GM18520 (cell line): ENCODE measurements around the gene CATSPERZ.
"Not testable (repeated sequence)": the region's sequence is repeated elsewhere in the genome, so short reads cannot be mapped to it uniquely, and the experiment has no call there.

Experiments used
- ATAC-seq: cut with Tn5 transposase; IDR thresholded peaks from one replicate; pipeline ENCODE4 v1.9.1; 2021; ENCODE audit not compliant: unreplicated experiment

Gene CATSPERZ

GRCh38 chr11:64297699-64298358, 2.3 kb upstream of the CATSPERZ start:
- ATAC-seq, result no peak

- no peak for ATAC-seq
Observed at GRCh38 chr11:64298966-64299846, 952 bp upstream of the CATSPERZ start.

DNA sequence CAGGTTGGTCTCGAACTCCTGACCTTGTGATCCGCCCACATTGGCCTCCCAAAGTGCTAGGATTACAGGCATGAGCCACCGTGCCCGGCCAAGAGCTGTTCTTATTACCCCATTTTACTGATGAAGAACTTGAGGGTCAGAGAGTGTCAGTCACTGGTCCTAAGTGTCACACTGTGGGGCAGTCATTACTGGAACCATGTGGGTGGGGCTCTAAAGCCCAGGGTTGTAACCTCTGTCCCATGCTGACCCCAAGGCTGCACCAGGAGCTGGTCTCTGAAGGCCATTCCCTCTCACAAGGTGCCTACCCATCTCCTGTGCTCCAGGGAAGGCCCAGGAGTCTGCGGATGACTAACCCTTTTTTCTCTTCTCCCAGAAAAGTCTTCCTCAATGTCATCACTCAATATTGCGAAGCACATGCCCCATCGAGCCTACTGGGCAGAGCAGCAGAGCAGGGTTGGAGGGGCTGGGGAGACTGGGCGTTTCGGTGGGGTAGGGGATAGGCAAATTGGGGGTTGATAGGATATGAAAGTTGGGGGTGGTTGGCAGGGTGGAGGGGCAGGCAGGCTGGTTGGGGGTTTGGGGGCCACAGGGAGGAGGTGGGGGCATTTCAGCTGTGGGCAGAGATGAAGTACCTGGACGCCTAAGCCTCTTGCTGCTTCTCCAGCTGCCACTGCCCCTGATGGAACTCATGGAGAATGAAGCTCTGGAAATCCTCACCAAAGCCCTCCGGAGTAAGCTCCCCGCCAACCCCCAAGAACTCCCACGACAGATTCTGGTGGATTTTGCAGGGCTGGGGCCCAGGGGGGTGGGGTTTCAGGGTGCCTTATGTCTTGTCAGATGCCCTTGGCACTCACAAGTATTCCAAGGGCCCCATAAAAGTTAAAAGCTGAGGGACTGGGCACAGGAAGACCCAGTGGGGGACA, 3.2 kb downstream of the CATSPERZ start:
- ATAC-seq, result no peak

GRCh38 chr11:64304032-64304315, 3.8 kb downstream of the CATSPERZ start:
- no peak for ATAC-seq

- ATAC-seq, result peak; percentile 21
Observed at GRCh38 chr11:64304316-64305072, 4.3 kb downstream of the CATSPERZ start.

DNA sequence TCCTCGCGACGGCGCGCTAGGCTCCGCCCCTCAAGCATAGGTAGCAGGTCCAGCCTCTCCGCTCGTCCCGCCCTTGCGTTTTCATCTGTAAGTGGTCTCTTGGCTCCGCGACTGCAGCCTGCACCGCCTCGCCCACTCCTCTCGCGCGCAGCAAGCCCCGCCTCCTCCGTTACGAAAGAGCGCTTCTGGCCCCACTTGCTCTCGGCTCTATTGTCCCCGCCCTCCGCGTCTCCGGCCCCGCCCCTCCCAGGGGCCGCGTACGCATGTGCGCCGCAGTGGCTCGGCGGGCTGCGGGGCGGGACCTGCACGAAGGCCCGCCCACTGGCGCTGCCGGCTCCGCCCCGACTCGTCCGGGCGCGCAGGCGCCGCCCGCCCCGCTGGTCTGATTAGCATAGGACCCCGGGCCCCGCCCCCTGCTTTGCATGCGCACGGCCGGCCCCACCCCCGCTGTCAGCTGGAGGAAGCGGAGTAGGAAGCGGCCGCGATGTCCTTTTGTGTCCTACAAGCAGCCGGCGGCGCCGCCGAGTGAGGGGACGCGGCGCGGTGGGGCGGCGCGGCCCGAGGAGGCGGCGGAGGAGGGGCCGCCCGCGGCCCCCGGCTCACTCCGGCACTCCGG, 5.0 kb downstream of the CATSPERZ start, which contains the start of gene ESRRA:
ESRRA (plus strand) TSS at position 450 of the 616 bp plus-strand sequence. CDS start 1,656 bp downstream, outside the sequence.
- ATAC-seq, result peak; percentile 65

- ATAC-seq, result no peak
Observed at GRCh38 chr11:64305691-64306562, 5.8 kb downstream of the CATSPERZ start.

GRCh38 chr11:64306563-64306875, 6.4 kb downstream of the CATSPERZ start:
- no peak for ATAC-seq

- no peak for ATAC-seq
Observed at GRCh38 chr11:64306876-64307622, 6.9 kb downstream of the CATSPERZ start.

DNA sequence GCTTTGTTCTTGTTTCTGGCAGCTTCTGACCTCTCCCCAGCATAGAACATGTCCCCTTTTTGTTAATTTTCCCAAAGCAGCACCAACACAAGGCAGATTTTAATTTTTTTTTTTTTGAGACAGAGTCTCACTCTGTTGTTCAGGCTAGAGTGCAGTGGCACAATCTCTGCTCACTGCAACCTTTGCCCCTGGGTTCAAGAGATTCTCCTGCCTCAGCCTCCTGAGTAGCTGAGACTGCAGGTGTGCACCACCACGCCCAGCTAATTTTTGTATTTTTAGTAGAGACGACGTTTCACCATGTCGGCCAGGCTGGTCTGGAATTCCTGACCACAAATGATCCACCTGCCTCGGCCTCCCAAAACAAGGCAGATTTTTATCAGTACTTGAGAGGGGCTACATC, 7.6 kb downstream of the CATSPERZ start:
- ATAC-seq, result not testable (repeated sequence)

GRCh38 chr11:64312947-64313346, 12.8 kb downstream of the CATSPERZ start:
- ATAC-seq, result no peak

GRCh38 chr11:64313491-64314145, 13.5 kb downstream of the CATSPERZ start:
- no peak for ATAC-seq

DNA sequence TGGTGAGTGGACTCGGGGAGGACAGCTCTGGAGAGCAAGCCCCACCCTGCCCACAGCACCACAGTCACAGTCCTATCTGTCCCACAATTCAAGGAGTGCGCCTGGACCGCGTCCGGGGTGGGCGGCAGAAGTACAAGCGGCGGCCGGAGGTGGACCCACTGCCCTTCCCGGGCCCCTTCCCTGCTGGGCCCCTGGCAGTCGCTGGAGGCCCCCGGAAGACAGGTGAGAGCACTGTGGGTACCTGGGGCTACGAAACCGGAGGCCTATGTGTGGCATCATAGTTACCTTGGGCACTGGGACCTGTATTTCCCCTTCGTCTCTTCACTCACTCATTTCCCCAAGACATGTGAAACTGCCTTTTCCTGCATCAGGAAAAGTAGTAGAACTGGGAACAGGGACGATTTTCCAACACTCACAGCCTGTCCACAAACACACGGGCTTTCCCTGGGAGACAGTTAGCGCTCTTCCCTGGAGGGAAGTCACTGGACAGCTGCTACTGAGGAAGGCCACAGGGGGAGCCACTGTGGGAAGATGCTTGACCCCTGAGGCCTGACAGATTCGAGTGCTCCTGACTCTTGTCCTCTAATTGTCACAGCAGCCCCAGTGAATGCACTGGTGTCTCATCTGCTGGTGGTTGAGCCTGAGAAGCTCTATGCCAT, 14.1 kb downstream of the CATSPERZ start:
- no peak for ATAC-seq

DNA sequence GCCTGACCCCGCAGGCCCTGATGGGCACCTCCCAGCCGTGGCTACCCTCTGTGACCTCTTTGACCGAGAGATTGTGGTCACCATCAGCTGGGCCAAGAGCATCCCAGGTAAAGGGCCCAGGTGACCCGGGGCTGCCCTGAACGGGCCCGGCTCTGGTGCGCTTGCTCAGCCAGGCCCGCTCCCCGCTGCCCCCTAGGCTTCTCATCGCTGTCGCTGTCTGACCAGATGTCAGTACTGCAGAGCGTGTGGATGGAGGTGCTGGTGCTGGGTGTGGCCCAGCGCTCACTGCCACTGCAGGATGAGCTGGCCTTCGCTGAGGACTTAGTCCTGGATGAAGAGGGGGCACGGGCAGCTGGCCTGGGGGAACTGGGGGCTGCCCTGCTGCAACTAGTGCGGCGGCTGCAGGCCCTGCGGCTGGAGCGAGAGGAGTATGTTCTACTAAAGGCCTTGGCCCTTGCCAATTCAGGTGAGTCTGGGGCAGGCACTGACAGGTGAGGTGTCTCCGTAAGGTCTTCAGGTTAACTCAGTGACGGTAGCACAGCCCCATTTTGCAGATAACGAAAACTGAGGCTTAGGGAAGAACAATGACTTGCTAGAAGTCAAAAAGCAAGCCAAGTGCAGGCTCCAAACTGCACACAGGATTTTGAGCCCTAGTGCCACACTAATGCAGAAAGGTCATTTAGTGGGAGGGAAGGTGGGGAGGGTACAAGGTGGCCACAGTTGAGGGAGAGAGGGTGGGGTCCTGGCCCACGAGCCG, 14.8 kb downstream of the CATSPERZ start:
- ATAC-seq, result no peak

DNA sequence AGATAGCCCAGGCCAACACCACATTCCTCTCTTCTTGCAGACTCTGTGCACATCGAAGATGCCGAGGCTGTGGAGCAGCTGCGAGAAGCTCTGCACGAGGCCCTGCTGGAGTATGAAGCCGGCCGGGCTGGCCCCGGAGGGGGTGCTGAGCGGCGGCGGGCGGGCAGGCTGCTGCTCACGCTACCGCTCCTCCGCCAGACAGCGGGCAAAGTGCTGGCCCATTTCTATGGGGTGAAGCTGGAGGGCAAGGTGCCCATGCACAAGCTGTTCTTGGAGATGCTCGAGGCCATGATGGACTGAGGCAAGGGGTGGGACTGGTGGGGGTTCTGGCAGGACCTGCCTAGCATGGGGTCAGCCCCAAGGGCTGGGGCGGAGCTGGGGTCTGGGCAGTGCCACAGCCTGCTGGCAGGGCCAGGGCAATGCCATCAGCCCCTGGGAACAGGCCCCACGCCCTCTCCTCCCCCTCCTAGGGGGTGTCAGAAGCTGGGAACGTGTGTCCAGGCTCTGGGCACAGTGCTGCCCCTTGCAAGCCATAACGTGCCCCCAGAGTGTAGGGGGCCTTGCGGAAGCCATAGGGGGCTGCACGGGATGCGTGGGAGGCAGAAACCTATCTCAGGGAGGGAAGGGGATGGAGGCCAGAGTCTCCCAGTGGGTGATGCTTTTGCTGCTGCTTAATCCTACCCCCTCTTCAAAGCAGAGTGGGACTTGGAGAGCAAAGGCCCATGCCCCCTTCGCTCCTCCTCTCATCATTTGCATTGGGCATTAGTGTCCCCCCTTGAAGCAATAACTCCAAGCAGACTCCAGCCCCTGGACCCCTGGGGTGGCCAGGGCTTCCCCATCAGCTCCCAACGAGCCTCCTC, 15.7 kb downstream of the CATSPERZ start:
- ATAC-seq, result not testable (repeated sequence)
